T follicular helper cell (primary cell): Measurements from ENCODE around the gene HP.
"Not testable (repeated sequence)": the region's sequence is repeated elsewhere in the genome, so short reads cannot be mapped to it uniquely, and the experiment has no call there.

Experiments
- DNase-seq: peaks from one replicate; pipeline ENCODE4 v3.0.0-alpha.2; 2020; ENCODE audit warnings: low read depth

The HP gene

DNA sequence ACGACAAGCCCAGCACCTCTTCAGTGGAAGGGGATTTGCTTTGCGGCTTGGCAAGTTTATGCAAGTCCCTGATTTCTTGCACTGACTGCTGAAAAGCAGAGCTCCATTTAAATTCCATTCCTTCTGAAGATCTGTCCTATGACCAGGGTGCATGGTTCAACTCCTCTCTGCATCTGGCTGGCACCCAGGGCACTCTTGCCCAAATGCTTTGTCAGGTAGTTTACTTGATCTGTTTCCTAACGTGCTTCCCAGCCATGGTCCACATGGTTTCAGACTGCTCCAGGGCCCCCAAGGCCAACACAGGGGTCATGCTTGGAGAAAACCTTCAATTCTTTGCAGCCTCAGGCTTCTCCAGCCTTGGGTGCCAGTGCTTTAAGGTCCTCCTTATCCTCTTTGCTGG is 11.2 kb upstream of the HP start:
- no peak for DNase-seq

DNA sequence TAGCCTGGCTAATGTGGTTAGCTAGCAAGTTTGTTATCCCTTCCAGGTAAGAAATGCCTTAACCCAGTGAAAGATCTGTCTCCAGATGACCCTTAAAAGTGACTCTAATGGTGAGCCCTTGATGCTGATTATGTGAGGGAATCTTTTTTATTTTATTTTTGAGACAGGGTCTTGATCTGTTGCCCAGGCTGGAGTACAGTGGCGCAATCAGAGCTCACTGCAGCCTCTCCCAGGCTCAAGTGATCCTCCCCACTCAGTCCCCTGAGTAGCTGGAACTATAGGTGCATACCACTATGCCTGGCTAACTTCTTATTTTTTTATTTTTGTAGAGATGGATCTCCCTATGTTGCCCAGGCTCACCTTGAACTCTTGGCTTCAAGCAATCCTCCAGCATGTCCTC is 10.8 kb upstream of the HP start:
- no peak for DNase-seq

DNA sequence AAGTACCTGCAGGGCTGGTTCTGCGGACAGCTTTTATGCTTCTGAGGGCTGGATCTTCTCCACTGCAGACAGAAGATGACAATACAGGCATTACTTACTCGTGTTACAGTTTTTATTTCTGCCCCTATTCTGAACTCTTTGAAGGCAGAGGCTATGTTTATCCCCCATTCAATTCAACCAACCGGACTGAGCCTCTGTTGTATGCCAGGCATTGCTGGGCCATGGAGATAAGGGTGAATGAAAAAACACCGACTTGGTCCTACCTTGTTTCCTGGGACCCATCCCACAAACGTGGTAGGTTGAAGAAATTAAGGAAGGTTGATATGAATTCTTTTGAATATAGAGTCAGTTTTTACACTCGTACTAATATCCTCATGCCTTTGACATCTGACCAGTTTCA is 10.0 kb upstream of the HP start:
- no peak for DNase-seq

DNA sequence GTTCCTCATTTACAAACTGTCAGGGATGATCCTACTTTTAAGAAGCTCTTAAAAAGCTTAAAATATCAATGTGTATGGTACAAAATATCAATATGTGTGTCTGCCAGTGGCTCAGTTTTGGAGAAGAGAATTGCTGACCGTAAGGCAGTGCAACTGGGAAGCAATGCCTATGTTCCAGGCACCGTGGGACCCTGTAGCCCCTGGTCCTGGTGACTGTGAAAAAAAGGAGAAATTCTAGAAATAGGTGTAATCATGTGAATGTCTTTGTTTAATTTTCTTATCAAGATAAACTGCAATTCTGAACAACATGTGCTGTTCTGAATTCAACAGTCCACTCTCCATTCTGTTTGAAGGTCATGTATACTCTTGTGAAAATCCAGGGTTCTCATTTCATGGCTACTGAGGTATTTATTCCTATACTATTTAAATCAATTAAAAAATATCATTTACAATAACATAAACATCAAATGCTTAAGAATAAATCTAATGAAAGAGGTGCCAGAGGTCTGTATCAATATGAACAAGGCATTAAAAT is 9.4 kb upstream of the HP start:
- DNase-seq = no peak

DNA sequence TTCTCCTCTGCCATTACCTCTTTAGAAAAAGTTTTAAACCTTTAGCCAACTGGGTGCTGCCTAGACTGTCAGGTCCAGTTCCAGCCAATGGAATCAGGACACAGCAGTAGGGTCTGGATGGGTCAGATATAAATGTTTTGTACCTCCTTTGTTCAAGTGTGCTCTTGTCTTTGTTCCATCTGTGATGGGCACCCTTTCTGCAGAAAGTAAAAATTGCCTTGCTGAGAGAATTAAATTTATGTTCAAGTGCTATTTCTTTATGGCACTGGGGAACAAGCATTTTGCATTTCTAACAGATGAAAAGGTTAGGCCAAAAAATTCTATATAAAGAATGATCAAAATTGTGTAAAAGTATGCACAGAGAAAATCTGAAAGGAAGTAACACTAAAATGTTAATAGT is 5.2 kb upstream of the HP start:
- no peak for DNase-seq

DNA sequence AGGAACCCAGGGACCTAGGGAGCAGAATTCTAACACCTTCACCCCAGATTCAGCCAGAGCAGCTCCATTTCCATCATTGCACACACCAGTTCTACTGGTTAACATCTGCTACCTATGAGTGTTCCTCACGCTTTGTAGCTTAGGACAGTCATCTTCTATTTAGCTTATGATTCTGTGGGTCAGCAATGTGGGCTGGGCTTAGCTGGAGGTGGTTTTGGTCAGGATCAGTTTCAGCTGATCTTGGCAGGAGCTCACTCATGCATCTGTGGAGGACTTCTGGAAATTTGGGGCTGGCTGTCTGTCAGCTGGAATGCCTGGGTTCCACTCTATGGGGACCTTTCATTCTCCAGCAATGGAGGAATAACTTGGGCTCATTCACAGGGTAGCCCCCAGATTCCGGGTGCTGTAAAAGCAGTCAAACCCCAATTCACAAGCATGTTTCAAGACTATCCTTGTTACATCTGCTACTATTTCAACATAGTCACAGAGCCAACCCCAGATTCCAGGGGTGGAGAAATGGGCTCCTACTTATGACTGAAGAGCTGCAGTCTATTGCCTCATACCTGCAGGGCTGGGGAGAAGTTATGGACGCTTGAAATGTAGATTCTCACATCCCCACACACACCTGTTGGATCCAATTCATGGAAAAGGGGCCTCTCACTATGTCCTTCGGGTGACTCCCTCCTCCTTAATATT is 3.4 kb upstream of the HP start:
- DNase-seq = no peak

DNA sequence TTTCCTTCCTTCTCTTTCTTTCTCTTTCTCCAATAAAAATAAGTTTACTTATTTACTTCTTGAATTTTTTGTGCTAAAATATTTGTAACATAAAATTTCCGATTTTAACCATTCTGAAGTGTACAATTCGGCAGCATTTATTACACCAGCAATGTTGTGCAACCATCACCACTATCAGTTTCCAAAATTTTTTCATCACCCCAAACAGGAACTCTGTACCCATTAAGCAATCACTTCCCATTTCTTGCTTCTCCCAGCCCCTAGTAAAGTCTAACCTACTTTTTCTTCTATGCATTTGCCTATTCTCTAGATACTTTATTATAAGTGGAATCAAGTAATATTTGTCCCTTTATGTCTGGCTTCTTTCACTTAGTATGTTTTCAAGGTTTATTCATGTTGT is 2.5 kb upstream of the HP start:
- DNase-seq = no peak

DNA sequence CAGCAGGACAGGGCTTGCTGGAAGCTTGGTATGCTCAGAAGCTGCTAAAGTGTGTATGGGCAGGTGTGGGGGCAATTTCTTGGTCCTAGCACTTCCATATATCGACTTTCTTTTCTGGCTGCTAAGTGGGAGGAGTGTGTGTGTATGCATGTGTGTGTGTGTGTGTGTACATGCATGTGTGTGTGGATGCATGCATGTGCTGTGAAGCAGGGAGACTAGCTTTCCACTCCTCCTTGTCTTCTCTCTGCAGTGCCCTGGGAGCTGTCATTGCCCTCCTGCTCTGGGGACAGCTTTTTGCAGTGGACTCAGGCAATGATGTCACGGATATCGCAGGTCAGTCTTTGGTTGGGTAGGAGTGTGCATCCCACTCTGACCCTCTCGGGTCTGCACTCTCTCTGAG is 1.6 kb downstream of the HP start:
- no peak for DNase-seq

DNA sequence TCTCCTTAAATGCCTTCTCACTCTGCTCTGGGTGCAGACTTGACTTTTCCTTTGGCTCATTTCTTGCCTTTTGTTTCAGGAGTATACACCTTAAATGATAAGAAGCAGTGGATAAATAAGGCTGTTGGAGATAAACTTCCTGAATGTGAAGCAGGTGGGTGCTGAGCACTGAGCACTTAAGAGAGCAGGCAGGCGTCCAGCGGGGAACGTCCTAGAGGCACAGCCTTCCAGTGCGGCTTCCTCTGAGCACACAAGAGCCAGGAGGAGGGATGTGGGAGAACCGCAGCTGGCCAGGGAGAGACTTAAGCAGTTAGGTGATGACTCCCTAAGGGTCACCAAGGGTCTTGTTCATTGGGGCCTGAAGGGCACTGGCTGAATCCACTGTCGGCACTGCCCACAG is 3.0 kb downstream of the HP start:
- not testable (repeated sequence) for DNase-seq

DNA sequence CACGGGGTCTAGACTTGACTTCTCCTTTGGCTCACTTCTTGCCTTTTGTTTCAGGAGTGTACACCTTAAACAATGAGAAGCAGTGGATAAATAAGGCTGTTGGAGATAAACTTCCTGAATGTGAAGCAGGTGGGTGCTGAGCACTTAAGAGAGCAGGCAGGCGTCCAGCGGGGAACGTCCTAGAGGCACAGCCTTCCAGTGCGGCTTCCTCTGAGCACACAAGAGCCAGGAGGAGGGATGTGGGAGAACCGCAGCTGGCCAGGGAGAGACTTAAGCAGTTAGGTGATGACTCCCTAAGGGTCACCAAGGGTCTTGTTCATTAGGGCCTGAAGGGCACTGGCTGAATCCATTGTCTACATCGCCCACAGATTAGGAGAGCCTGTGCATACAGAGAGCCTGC is 4.8 kb downstream of the HP start:
- not testable (repeated sequence) for DNase-seq

DNA sequence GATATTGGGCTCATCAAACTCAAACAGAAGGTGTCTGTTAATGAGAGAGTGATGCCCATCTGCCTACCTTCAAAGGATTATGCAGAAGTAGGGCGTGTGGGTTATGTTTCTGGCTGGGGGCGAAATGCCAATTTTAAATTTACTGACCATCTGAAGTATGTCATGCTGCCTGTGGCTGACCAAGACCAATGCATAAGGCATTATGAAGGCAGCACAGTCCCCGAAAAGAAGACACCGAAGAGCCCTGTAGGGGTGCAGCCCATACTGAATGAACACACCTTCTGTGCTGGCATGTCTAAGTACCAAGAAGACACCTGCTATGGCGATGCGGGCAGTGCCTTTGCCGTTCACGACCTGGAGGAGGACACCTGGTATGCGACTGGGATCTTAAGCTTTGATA is 6.1 kb downstream of the HP start:
- DNase-seq = no peak

DNA sequence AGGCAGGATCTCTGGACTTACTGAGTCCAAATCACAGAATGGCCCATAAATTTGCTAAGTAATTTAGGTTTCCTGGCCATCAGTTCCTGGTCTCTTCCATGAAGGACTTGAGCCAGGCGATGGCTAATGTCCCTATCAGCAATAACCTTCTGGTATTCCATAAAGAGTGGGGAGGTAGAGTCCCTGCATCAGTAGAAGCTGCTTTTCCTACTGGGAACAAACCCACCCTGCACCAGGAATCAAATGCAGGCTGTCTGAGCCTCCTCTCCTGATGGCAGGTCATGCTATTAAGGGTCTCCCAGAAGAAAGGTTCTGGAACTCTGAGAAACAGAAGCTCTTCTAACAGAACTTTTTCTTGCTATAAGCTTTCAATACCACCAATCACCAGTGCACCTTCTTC is 7.3 kb downstream of the HP start:
- DNase-seq = no peak

DNA sequence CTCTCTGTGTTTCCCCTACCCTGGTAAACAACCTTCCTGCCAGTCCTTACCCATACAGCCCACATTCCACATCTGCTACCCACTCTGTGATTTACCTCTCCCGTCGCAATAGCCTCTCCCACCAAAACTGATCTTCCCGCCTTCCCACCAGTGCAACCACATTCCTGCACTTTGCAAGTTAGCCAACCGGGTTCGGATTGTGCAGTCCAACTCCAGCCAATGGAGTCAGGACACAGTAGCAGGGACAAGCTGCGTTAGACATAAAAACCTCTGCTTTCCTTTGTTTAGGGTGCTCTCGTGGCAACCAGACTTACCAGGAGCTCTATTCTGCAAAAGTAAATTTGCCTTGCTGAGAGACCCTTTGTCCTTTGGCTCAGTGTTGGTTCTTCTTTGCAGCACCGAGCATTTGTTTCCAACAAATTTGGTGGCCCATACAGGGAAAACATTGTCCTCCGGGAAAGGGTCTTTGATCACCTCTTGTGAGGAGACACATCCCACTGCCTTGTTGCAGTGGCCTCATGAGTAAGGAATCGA is 10.1 kb downstream of the HP start:
- no peak for DNase-seq

DNA sequence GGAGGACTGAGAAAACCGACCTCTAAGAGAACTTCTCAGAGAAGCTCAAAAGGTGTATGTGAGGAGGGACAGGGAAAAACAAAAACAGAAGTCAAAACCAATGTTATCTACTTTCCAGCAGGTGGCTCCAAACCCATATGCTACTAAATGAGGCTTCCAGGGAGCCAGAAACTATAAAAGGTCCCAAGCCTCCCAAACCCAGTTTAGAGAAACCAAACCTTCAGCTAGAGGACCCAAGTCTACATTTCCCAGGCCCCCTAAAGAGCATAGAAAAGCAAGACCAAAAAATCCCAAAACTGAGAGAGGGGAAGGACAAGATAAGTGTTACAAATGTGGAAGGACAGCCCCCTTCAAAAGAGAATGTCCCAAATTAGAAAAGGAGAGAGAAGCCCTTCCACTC is 12.4 kb downstream of the HP start:
- no peak for DNase-seq

DNA sequence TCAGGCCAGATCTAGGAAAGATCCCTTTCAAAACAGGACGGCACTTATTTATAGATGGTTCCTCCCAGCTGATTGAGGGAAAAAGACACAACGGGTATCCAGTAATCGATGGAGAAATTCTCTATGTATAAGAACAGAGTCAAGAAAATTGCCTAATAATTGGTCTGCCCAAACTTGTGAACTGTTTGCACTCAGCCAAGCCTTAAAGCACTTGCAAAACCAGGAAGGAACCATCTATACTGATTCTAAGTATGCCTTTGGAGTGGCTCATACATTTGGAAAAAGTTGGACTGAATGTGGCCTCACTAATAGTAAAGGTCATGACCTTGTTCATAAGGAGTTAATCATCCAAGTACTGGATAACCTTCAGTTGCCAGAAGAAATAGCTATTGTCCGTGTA is 14.6 kb downstream of the HP start:
- DNase-seq = no peak

DNA sequence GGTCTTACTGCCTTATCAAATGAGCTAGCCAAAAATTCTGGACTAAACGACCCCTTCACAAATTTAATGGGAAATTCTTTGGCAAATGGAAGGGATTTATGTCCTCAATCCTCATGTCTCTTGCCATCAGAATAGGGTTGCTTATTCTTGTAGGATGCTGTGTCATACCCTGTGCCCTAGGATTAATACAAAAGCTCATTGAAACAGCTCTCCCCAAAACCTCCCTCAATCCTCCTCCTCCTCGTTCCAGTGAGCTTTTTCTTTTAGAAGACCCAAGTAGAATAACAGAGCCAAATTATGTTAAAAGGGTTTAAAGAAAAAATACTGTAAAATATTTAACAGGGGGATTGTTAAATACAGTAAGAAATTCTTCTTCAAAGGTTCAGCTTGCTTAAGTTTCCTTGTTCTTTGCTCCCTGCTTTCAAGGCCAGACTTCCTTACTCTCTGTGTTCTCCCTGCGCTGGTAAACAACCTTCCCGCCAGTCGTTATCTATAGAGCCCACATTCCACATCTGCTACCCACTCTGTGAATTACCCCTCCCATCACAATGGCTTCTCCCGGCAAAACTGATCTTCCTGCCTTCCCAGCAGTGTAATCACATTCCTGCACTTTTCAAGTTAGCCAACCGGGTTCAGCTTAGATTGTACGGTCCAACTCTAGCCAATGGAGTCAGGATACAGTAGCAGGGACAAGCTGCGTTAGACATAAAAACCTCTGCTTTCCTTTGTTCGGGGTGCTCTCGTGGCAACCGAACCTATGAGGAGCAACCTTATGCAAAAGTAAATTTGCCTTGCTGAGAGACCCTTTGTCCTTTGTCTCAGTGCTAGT is 18.4 kb downstream of the HP start:
- DNase-seq = no peak

DNA sequence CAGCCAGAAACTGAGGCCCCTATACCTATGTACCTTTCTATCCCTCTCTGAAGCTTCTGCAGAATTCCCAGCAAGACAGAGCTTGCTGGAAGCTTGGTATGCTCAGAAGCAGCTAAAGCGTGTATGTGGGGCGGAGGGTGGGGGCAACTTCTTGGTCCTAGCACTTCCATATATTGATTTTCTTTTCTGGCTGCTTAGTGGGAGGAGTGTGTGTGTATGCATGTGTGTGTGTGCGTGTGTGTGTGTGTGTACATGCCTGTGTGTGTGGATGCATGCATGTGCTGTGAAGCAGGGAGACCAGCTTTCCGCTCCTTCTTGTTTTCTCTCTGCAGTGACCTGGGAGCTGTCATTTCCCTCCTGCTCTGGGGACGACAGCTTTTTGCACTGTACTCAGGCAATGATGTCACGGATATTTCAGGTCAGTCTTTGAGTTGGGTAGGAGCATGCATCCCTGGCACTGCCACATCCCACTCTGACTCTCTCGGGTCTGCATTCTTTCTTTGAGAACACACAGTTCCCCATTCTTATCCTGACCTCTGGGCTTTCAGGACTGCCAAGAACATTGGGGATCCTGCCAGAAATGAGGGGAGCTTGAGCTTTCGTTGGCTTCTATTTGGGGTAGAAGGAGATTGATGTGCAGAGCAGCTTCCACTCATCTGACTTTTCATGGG is 19.4 kb downstream of the HP start:
- DNase-seq = no peak

DNA sequence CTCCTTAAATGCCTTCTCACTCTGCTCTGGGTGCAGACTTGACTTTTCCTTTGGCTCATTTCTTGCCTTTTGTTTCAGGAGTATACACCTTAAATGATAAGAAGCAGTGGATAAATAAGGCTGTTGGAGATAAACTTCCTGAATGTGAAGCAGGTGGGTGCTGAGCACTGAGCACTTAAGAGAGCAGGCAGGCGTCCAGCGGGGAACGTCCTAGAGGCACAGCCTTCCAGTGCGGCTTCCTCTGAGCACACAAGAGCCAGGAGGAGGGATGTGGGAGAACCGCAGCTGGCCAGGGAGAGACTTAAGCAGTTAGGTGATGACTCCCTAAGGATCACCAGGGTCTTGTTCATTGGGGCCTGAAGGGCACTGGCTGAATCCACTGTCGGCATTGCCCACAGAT is 20.8 kb downstream of the HP start:
- DNase-seq = not testable (repeated sequence)

DNA sequence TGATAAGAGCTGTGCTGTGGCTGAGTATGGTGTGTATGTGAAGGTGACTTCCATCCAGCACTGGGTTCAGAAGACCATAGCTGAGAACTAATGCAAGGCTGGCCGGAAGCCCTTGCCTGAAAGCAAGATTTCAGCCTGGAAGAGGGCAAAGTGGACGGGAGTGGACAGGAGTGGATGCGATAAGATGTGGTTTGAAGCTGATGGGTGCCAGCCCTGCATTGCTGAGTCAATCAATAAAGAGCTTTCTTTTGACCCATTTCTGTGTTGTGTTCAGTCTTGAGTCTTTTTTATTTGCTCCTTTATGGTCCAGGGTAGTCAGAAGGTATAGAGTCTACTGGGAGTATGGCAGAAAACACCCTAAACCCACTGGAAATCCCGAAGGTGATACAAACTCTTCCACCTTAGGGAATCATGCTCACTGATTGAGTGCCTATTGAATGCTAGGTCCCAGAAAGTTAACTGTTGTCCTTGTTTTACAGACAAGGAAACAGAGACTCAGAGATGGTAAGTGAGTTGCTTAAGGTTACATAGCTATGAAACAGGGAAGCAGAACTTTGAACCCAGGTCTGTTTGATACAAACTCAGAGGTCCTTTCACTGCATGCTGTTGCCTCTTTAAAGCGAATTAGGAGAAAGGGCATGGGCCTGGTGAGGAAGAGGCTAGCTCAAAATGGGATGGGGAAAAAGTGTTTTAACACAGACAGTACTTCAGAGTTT is 22.8 kb downstream of the HP start:
- not testable (repeated sequence) for DNase-seq

DNA sequence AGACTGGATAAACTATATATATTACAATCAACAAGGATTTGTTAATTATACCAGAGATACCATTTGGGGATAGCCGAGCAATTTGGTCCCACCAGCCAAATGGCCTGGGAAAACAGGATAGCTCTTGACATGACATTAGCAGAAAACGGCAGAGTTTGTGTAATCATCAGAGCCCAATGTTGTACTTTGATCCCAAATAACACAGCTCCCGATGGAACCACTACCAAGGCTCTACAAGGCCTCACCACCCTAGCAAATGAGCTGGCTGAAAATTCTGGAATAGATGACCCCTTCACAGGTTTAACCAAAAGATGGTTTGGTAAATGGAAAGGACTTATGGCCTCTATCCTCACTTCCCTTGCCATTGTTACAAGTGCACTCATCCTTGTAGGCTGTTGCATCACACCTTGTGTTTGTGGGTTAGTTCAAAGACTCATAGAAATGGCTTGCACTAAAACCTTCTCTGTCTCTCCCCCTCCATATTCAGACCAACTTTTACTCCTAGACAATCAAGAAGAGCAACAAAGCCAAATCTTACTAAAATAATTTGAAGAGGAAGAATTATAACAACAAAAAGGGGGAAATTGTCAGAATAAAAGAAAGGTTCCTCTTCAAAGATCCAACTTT is 29.6 kb downstream of the HP start:
- no peak for DNase-seq

DNA sequence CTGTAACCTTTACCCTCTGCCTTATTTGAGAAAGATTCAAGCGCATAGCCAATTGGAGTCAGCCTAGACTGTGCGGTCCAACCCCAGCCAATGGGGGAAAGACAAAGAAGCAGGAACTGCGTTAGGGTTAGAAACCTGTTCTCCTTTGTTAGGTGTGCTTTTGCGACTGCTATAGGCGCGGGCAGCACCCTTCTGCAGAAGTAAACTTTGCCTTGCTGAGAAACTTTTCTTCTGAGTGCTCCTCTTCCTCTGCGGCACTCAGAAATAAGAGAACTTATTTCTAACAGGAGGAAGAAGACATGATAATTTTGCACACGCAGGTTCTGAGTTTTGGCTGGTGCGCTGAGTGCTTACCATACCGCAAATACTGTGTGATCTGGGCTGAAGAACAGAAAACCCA is 30.1 kb downstream of the HP start:
- DNase-seq = no peak

DNA sequence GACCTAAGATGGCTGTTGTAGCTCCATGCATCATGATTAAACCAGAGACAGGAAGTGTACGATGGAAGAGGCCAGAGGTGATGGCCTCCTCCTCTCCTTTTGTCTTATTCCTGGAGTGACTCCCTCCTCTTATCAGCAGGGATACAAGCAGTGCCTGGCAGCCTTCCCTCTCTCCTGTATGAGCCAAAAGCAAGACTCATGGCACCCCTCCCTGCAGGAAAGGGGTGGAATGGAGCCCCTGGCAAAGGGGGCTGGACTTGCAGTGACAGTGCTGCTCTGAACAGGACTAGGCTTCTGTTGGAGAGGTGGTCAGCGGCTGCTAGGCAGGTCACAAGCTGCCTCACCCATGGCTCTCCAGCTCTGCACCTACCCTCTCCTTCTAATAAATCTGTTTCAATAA is 30.7 kb downstream of the HP start:
- DNase-seq = no peak
